NT2/D1 (cell line): ENCODE data around the gene STXBP6.

ENCODE experiments used
- DNase-seq: peaks from one replicate; pipeline ENCODE4 v3.0.0-alpha.2; 2011; ENCODE audit warnings: low read depth, low spot score
- H3K27me3 ChIP-seq: 2 replicates; pipeline ENCODE4 v1.6.0; 2011; ENCODE audit warnings: mild to moderate bottlenecking; ENCODE audit not compliant: insufficient read length, insufficient read depth
- H3K36me3 ChIP-seq: 2 replicates; pipeline ENCODE4 v1.6.1; 2011; ENCODE audit warnings: mild to moderate bottlenecking, low read length, mixed read lengths; ENCODE audit not compliant: insufficient read depth, insufficient read length
- H3K4me1 ChIP-seq: 2 replicates; pipeline ENCODE4 v1.5.1; 2011; ENCODE audit not compliant: insufficient read depth, insufficient read length
- H3K4me3 ChIP-seq: 2 replicates; pipeline ENCODE4 v1.5.1; 2011; ENCODE audit warnings: low read depth; ENCODE audit not compliant: insufficient read length
- H3K9ac ChIP-seq: 2 replicates; pipeline ENCODE4 v1.6.0; 2011; ENCODE audit warnings: low read depth; ENCODE audit not compliant: insufficient read length
- H3K9me3 ChIP-seq: 2 replicates; pipeline ENCODE4 v1.5.1; 2011; ENCODE audit warnings: mild to moderate bottlenecking, low read length; ENCODE audit not compliant: insufficient read depth
- SUZ12 ChIP-seq: IDR thresholded peaks from 2 replicates; pipeline ENCODE4 v1.6.1; 2011; ENCODE audit not compliant: insufficient read length, insufficient read depth; ENCODE audit errors: extremely low read depth
- YY1 ChIP-seq: IDR thresholded peaks from 2 replicates; pipeline ENCODE4 v1.6.1; 2011; ENCODE audit not compliant: insufficient read length, insufficient read depth
- ZNF274 ChIP-seq: IDR thresholded peaks from 2 replicates; pipeline ENCODE4 v1.6.1; 2011; ENCODE audit warnings: mild to moderate bottlenecking, low read depth, low read length

Gene STXBP6

GRCh38 chr14:25067600-25067999, 17.7 kb upstream of the STXBP6 start:
- H3K36me3 ChIP-seq = no peaks in the 10 kb centered on the region
- no peaks in the 10 kb centered on the region for H3K9me3 ChIP-seq
- no peaks in the 10 kb centered on the region for H3K4me1 ChIP-seq
- no peak overlapping the region for H3K4me3 ChIP-seq
- H3K9ac ChIP-seq = no peak overlapping the region
- no peaks in the 10 kb centered on the region for H3K27me3 ChIP-seq
- DNase-seq = no peak
- TF ChIP-seq SUZ12 = no peak
- no peak for TF ChIP-seq YY1
- no peak for TF ChIP-seq ZNF274

GRCh38 chr14:25062022-25062321, 12.0 kb upstream of the STXBP6 start:
- H3K4me1 ChIP-seq = no peaks in the 10 kb centered on the region
- TF ChIP-seq SUZ12 (no peak), ZNF274 (no peak), YY1 (no peak)
- H3K4me3 ChIP-seq = no peak overlapping the region
- H3K9me3 ChIP-seq = no peaks in the 10 kb centered on the region
- H3K9ac ChIP-seq = no peak overlapping the region
- no peaks in the 10 kb centered on the region for H3K36me3 ChIP-seq
- no peak for DNase-seq
- H3K27me3 ChIP-seq = no peaks in the 10 kb centered on the region

- no peak overlapping the region for H3K9ac ChIP-seq
- H3K4me3 ChIP-seq = no peak overlapping the region
- no peaks in the 10 kb centered on the region for H3K9me3 ChIP-seq
- peaks cover 8% of the 10 kb centered on the region for H3K27me3 ChIP-seq
- H3K36me3 ChIP-seq = no peaks in the 10 kb centered on the region
- DNase-seq = no peak
- no peaks in the 10 kb centered on the region for H3K4me1 ChIP-seq
- TF ChIP-seq SUZ12 (no peak), ZNF274 (no peak), YY1 (no peak)
Observed at GRCh38 chr14:25056688-25057078, 6.7 kb upstream of the STXBP6 start.

- Histone ChIP-seq H3K4me1 (peaks cover 3% of the 10 kb centered on the region), H3K36me3 (no peaks in the 10 kb centered on the region), H3K9ac (no peak overlapping the region), H3K9me3 (no peaks in the 10 kb centered on the region), H3K4me3 (no peak overlapping the region), H3K27me3 (peaks cover 13% of the 10 kb centered on the region)
- DNase-seq = no peak
- TF ChIP-seq SUZ12 = no peak
- TF ChIP-seq ZNF274 = no peak
- no peak for TF ChIP-seq YY1
Observed at GRCh38 chr14:25055992-25056687, 6.2 kb upstream of the STXBP6 start.

- peaks cover 3% of the 10 kb centered on the region for H3K4me1 ChIP-seq
- no peak overlapping the region for H3K9ac ChIP-seq
- no peak for DNase-seq
- no peaks in the 10 kb centered on the region for H3K36me3 ChIP-seq
- H3K27me3 ChIP-seq = peaks cover 24% of the 10 kb centered on the region
- H3K4me3 ChIP-seq = no peak overlapping the region
- TF ChIP-seq SUZ12 = no peak
- no peak for TF ChIP-seq YY1
- no peak for TF ChIP-seq ZNF274
- no peaks in the 10 kb centered on the region for H3K9me3 ChIP-seq
Observed at GRCh38 chr14:25055005-25055404, 5.1 kb upstream of the STXBP6 start.

- no peak for DNase-seq
- TF ChIP-seq ZNF274 (no peak), SUZ12 (no peak), YY1 (no peak)
- no peak overlapping the region for H3K4me3 ChIP-seq
- no peaks in the 10 kb centered on the region for H3K9me3 ChIP-seq
- H3K4me1 ChIP-seq = peaks cover 5% of the 10 kb centered on the region
- H3K9ac ChIP-seq = no peak overlapping the region
- H3K36me3 ChIP-seq = no peaks in the 10 kb centered on the region
- peaks cover 38% of the 10 kb centered on the region for H3K27me3 ChIP-seq
Observed at GRCh38 chr14:25053585-25053984, 3.6 kb upstream of the STXBP6 start.

- H3K36me3 ChIP-seq = no peaks in the 10 kb centered on the region
- DNase-seq = no peak
- H3K27me3 ChIP-seq = peaks cover 44% of the 10 kb centered on the region
- no peaks in the 10 kb centered on the region for H3K9me3 ChIP-seq
- H3K4me3 ChIP-seq = no peak overlapping the region
- no peak overlapping the region for H3K9ac ChIP-seq
- H3K4me1 ChIP-seq = peaks cover 5% of the 10 kb centered on the region
- no peak for TF ChIP-seq SUZ12
- TF ChIP-seq ZNF274 = no peak
- no peak for TF ChIP-seq YY1
Observed at GRCh38 chr14:25052921-25053320, 3.0 kb upstream of the STXBP6 start.

GRCh38 chr14:25052385-25052784, 2.4 kb upstream of the STXBP6 start:
- no peak for DNase-seq
- H3K4me1 ChIP-seq = peaks cover 5% of the 10 kb centered on the region
- H3K36me3 ChIP-seq = no peaks in the 10 kb centered on the region
- no peak overlapping the region for H3K9ac ChIP-seq
- no peaks in the 10 kb centered on the region for H3K9me3 ChIP-seq
- no peak for TF ChIP-seq SUZ12
- no peak for TF ChIP-seq ZNF274
- no peak for TF ChIP-seq YY1
- peaks cover 50% of the 10 kb centered on the region for H3K27me3 ChIP-seq
- H3K4me3 ChIP-seq = no peak overlapping the region
